CD4-positive, CD25-positive, alpha-beta regulatory T cell (primary cell): Measurements from ENCODE around the gene TRIM63. TPM values are rescaled to one million over a fixed set of nuclear protein-coding genes. Genes with fewer than 3 reads are reported as not detected.

Source experiments
- ATAC-seq, 2 donors: fragments of 150-1000 bp; cut with Tn5 transposase; one replicate each; pipeline ENCODE4 v1.10.0; 2021; ENCODE audit warnings: low read depth in 2 of 2, moderate number of reproducible peaks in 2 of 2, moderate library complexity in 1 of 2
- DNase-seq, 3 donors: peaks; one replicate each; pipeline versions ENCODE4 v3.0.0 to v3.0.0-alpha.2; 2012 to 2022; ENCODE audit warnings: mixed read lengths in 1 of 3
- H3K27ac ChIP-seq: one replicate; pipeline ENCODE4 v1.7.0; 2013; ENCODE audit warnings: mild to moderate bottlenecking, low read length; ENCODE audit not compliant: insufficient read depth, poor library complexity, severe bottlenecking
- H3K27me3 ChIP-seq: one replicate; pipeline ENCODE4 v1.7.0; 2013; ENCODE audit warnings: low read length; ENCODE audit not compliant: control insufficient read depth, insufficient read depth
- H3K36me3 ChIP-seq: one replicate; pipeline ENCODE4 v1.7.0; 2013; ENCODE audit warnings: mild to moderate bottlenecking, low read length, moderate library complexity; ENCODE audit not compliant: control insufficient read depth, insufficient read depth
- H3K4me1 ChIP-seq: 2 replicates; pipeline ENCODE4 v1.7.0; 2013; ENCODE audit warnings: mild to moderate bottlenecking, low read length; ENCODE audit not compliant: insufficient read depth, control insufficient read depth, poor library complexity, severe bottlenecking
- H3K4me3 ChIP-seq: one replicate; pipeline ENCODE4 v1.7.0; 2013; ENCODE audit warnings: low read depth, mild to moderate bottlenecking, low read length, moderate library complexity
- H3K9me3 ChIP-seq, 2 experiments: 1 replicate in 1 of 2; 2 replicates in 1 of 2; pipeline ENCODE4 v1.7.0; 2013; ENCODE audit warnings: low read length in 2 of 2, mild to moderate bottlenecking in 1 of 2, moderate library complexity in 1 of 2; ENCODE audit not compliant: control insufficient read depth in 2 of 2
- H3K27ac Mint-ChIP-seq, 3 donors: one replicate each; pipeline ENCODE4 v1.8.0; 2020 to 2022; ENCODE audit warnings: mild to moderate bottlenecking in 3 of 3, mixed read lengths in 3 of 3, moderate library complexity in 2 of 3
- H3K27me3 Mint-ChIP-seq: one replicate; pipeline ENCODE4 v1.8.0; 2022; ENCODE audit warnings: mild to moderate bottlenecking, mixed read lengths
- H3K36me3 Mint-ChIP-seq: one replicate; pipeline ENCODE4 v1.8.0; 2020; ENCODE audit warnings: mixed read lengths
- H3K4me1 Mint-ChIP-seq, 4 donors: one replicate each; pipeline ENCODE4 v1.8.0; 2020 to 2022; ENCODE audit warnings: mixed read lengths in 4 of 4, mild to moderate bottlenecking in 1 of 4
- H3K4me3 Mint-ChIP-seq, 4 donors: one replicate each; pipeline ENCODE4 v1.8.0; 2020 to 2022; ENCODE audit warnings: mild to moderate bottlenecking in 4 of 4, mixed read lengths in 4 of 4, moderate library complexity in 3 of 4
- H3K9me3 Mint-ChIP-seq, 7 donors: one replicate each; pipeline ENCODE4 v1.8.0; 2020 to 2022; ENCODE audit warnings: mixed read lengths in 7 of 7, mild to moderate bottlenecking in 3 of 7, moderate library complexity in 2 of 7
- polyA plus RNA-seq, 4 donors: library from polyadenylated mRNA; unstranded; fragments of 300-500 nt; fragmentation: Illumina TruSeq; gene quantifications; one replicate each; pipeline ENCODE4 v1.2.3, GENCODE V29; 2021
- total RNA-seq: library from RNA; stranded (reverse); gene quantifications from one replicate; pipeline ENCODE4 v1.2.3, GENCODE V29; 2022

Gene TRIM63
- total and polyA plus RNA-seq, 5 donors from 2014 or later, result not detected

- H3K36me3 Mint-ChIP-seq, result no peaks in the 10 kb centered on the region
- H3K27me3 Mint-ChIP-seq, result peaks cover 16% of the 10 kb centered on the region
- peaks cover 4% of the 10 kb centered on the region for H3K27me3 ChIP-seq
- no peaks in the 10 kb centered on the region for H3K36me3 ChIP-seq
- DNase-seq (no peak), ATAC-seq (no peak)
- H3K9me3 Mint-ChIP-seq, result no peaks in the 10 kb centered on the region
- H3K4me3 Mint-ChIP-seq, result no peak overlapping the region
- no peak overlapping the region for H3K4me3 ChIP-seq
- no peaks in the 10 kb centered on the region for H3K4me1 Mint-ChIP-seq
- H3K9me3 ChIP-seq, result no peaks in the 10 kb centered on the region
- H3K27ac Mint-ChIP-seq, result no peak overlapping the region
- no peak overlapping the region for H3K27ac ChIP-seq
- H3K4me1 ChIP-seq, result no peaks in the 10 kb centered on the region
Observed at GRCh38 chr1:26005434-26006105, 61.9 kb downstream of the TRIM63 start.

GRCh38 chr1:26003756-26004155 is 63.7 kb downstream of the TRIM63 start:
- Mint-ChIP-seq H3K36me3 (no peaks in the 10 kb centered on the region), H3K4me1 (peaks cover 0 to 1% (median under 1%) of the 10 kb centered on the region in 4 donors), H3K27me3 (peaks cover 11% of the 10 kb centered on the region), H3K4me3 (no peak overlapping the region), H3K27ac (no peak overlapping the region), H3K9me3 (no peaks in the 10 kb centered on the region)
- Histone ChIP-seq H3K36me3 (no peaks in the 10 kb centered on the region), H3K27me3 (peaks cover 4% of the 10 kb centered on the region), H3K9me3 (no peaks in the 10 kb centered on the region), H3K4me1 (no peaks in the 10 kb centered on the region), H3K27ac (no peak overlapping the region), H3K4me3 (no peak overlapping the region)
- ATAC-seq (no peak), DNase-seq (no peak)

GRCh38 chr1:26003262-26003661 is 64.2 kb downstream of the TRIM63 start:
- H3K27me3 Mint-ChIP-seq, result peaks cover 12% of the 10 kb centered on the region
- Histone ChIP-seq H3K4me3 (no peak overlapping the region), H3K9me3 (no peaks in the 10 kb centered on the region), H3K36me3 (no peaks in the 10 kb centered on the region), H3K4me1 (peaks cover 4% of the 10 kb centered on the region), H3K27me3 (peaks cover 4% of the 10 kb centered on the region), H3K27ac (no peak overlapping the region)
- H3K4me1 Mint-ChIP-seq, result peaks cover 0 to 6% (median 3%) of the 10 kb centered on the region in 4 donors
- H3K36me3 Mint-ChIP-seq, result no peaks in the 10 kb centered on the region
- no peak overlapping the region for H3K27ac Mint-ChIP-seq
- H3K9me3 Mint-ChIP-seq, result no peaks in the 10 kb centered on the region
- no peak overlapping the region for H3K4me3 Mint-ChIP-seq
- DNase-seq (no peak), ATAC-seq (no peak)

Other genes with a start within 250 kb of the TRIM63 start
- gene MTFR1L, start 247.7 kb downstream of the TRIM63 start, total RNA-seq, result 32.9 TPM
- gene MTFR1L, start 247.7 kb downstream of the TRIM63 start, polyA plus RNA-seq, result 10 to 100 TPM; 29.7 to 56.1 (median 32.4) TPM
- not detected for gene AUNIP, start 208.2 kb downstream of the TRIM63 start, total RNA-seq
- under 1 TPM in 3 of 4 donors, not detected in 1; 0.15 to 0.26 (median 0.20) TPM for gene AUNIP, start 208.2 kb downstream of the TRIM63 start, polyA plus RNA-seq
- gene PAQR7, start 191.9 kb downstream of the TRIM63 start, total RNA-seq, result 1.6 TPM
- under 1 TPM in 2 of 4 donors, not detected in 2; 0.24 to 0.42 TPM for gene PAQR7, start 191.9 kb downstream of the TRIM63 start, polyA plus RNA-seq
- gene STMN1, start 161.2 kb downstream of the TRIM63 start, total RNA-seq, result 44.9 TPM
- 100 to 1,000 TPM; 167 to 242 (median 197) TPM for gene STMN1, start 161.2 kb downstream of the TRIM63 start, polyA plus RNA-seq
- gene PAFAH2, start 69.6 kb downstream of the TRIM63 start, total RNA-seq, result 10.7 TPM
- gene PAFAH2, start 69.6 kb downstream of the TRIM63 start, polyA plus RNA-seq, result 10 to 100 TPM; 12.4 to 26.3 (median 17.7) TPM
- not detected for gene EXTL1, start 45.9 kb downstream of the TRIM63 start, total RNA-seq
- gene EXTL1, start 45.9 kb downstream of the TRIM63 start, polyA plus RNA-seq, result under 1 TPM in 1 of 4 donors, not detected in 3; 0.22 TPM
- gene SLC30A2, start 21.5 kb downstream of the TRIM63 start, total RNA-seq, result not detected
- gene SLC30A2, start 21.5 kb downstream of the TRIM63 start, polyA plus RNA-seq, result under 1 TPM in 1 of 4 donors, not detected in 3; 0.07 TPM
- gene PDIK1L, start 44.2 kb upstream of the TRIM63 start, total RNA-seq, result 11.1 TPM
- gene PDIK1L, start 44.2 kb upstream of the TRIM63 start, polyA plus RNA-seq, result 1 to 10 TPM; 5.1 to 9.2 (median 6.5) TPM
- not detected for gene FAM110D, start 91.4 kb upstream of the TRIM63 start, total RNA-seq
- gene FAM110D, start 91.4 kb upstream of the TRIM63 start, polyA plus RNA-seq, result not detected
- not detected for gene C1orf232, start 101.3 kb upstream of the TRIM63 start, total RNA-seq
- gene C1orf232, start 101.3 kb upstream of the TRIM63 start, polyA plus RNA-seq, result not detected
- gene ZNF593, start 102.3 kb upstream of the TRIM63 start, total RNA-seq, result 16.8 TPM
- gene ZNF593, start 102.3 kb upstream of the TRIM63 start, polyA plus RNA-seq, result 10 to 100 TPM; 40.3 to 65.6 (median 47.5) TPM
- not detected for gene ZNF593OS, start 104.2 kb upstream of the TRIM63 start, total RNA-seq
- 1 to 10 TPM in 2 of 4 donors, under 1 TPM in 1, not detected in 1; 0.53 to 1.3 (median 1.1) TPM for gene ZNF593OS, start 104.2 kb upstream of the TRIM63 start, polyA plus RNA-seq
- gene CNKSR1, start 109.9 kb upstream of the TRIM63 start, total RNA-seq, result 7.0 TPM
- 1 to 10 TPM in 3 of 4 donors, under 1 TPM in 1; 0.53 to 2.9 (median 2.1) TPM for gene CNKSR1, start 109.9 kb upstream of the TRIM63 start, polyA plus RNA-seq
- not detected for gene CATSPER4, start 123.0 kb upstream of the TRIM63 start, total RNA-seq
- gene CATSPER4, start 123.0 kb upstream of the TRIM63 start, polyA plus RNA-seq, result not detected
- 18.0 TPM for gene CEP85, start 166.6 kb upstream of the TRIM63 start, total RNA-seq
- gene CEP85, start 166.6 kb upstream of the TRIM63 start, polyA plus RNA-seq, result 1 to 10 TPM; 6.5 to 9.8 (median 7.7) TPM
- gene SH3BGRL3, start 212.5 kb upstream of the TRIM63 start, total RNA-seq, result 404 TPM
- 1,000 to 10,000 TPM; 1,085 to 1,853 (median 1,299) TPM for gene SH3BGRL3, start 212.5 kb upstream of the TRIM63 start, polyA plus RNA-seq
- gene UBXN11, start 239.0 kb upstream of the TRIM63 start, total RNA-seq, result 30.8 TPM
- 10 to 100 TPM in 3 of 4 donors, 1 to 10 TPM in 1; 8.1 to 15.2 (median 11.0) TPM for gene UBXN11, start 239.0 kb upstream of the TRIM63 start, polyA plus RNA-seq